Mesothelial cell of epicardium (in vitro differentiated cells): Measurements from ENCODE around the gene PDE4D. TPM values are rescaled to one million over a fixed set of nuclear protein-coding genes. Genes with fewer than 3 reads are reported as not detected.
A peak's percentile ranks its signal among the peaks of the same experiment; 100 is the strongest.

Source experiments
- DNase-seq, 2 experiments: peaks; one replicate each; pipeline ENCODE4 v3.0.0; 2021; ENCODE audit warnings: low spot score in 2 of 2; ENCODE audit not compliant: unreplicated experiment in 2 of 2
- H3K27ac Mint-ChIP-seq: 2 replicates; pipeline ENCODE4 v1.8.0; 2021; ENCODE audit warnings: mixed read lengths
- H3K27me3 Mint-ChIP-seq: 2 replicates; pipeline ENCODE4 v1.8.0; 2021; ENCODE audit warnings: low read depth, mixed read lengths
- H3K36me3 Mint-ChIP-seq: 2 replicates; pipeline ENCODE4 v1.8.0; 2021; ENCODE audit warnings: mixed read lengths
- H3K4me1 Mint-ChIP-seq: 2 replicates; pipeline ENCODE4 v1.8.0; 2021; ENCODE audit warnings: mixed read lengths
- H3K4me3 Mint-ChIP-seq: 2 replicates; pipeline ENCODE4 v1.8.0; 2021; ENCODE audit warnings: mild to moderate bottlenecking, moderate library complexity, mixed read lengths
- H3K9me3 Mint-ChIP-seq: 2 replicates; pipeline ENCODE4 v1.8.0; 2021; ENCODE audit warnings: mixed read lengths
- CTCF ChIP-seq: fragments of 200-600 bp; sonication (generic); IDR thresholded peaks from one replicate; pipeline ENCODE4 v1.5.0; 2021; ENCODE audit warnings: antibody characterized with exemption; ENCODE audit not compliant: unreplicated experiment
- total RNA-seq: library from RNA; stranded (reverse); gene quantifications from 3 replicates; pipeline ENCODE4 v1.2.1, GENCODE V29; 2021

The PDE4D gene
- total RNA-seq, 1 donor from 2014 or later = 105 TPM

GRCh38 chr5:59421986-59422941, 471.3 kb downstream of the PDE4D start:
- no peak overlapping the region for H3K4me3 Mint-ChIP-seq
- peaks cover 18% of the 10 kb centered on the region for H3K36me3 Mint-ChIP-seq
- H3K27me3 Mint-ChIP-seq = no peaks in the 10 kb centered on the region
- peaks cover 34% of the 10 kb centered on the region for H3K4me1 Mint-ChIP-seq
- peak overlapping the region; percentile 7 for H3K27ac Mint-ChIP-seq
- no peaks in the 10 kb centered on the region for H3K9me3 Mint-ChIP-seq
- TF ChIP-seq CTCF = no peak
- DNase-seq = no peak

GRCh38 chr5:59420596-59420995, 472.9 kb downstream of the PDE4D start:
- no peak overlapping the region for H3K4me3 Mint-ChIP-seq
- H3K4me1 Mint-ChIP-seq = peaks cover 28% of the 10 kb centered on the region
- no peaks in the 10 kb centered on the region for H3K27me3 Mint-ChIP-seq
- H3K36me3 Mint-ChIP-seq = peaks cover 18% of the 10 kb centered on the region
- no peaks in the 10 kb centered on the region for H3K9me3 Mint-ChIP-seq
- H3K27ac Mint-ChIP-seq = no peak overlapping the region
- no peak for TF ChIP-seq CTCF
- DNase-seq = no peak

- H3K4me1 Mint-ChIP-seq = peaks cover 19% of the 10 kb centered on the region
- TF ChIP-seq CTCF = no peak
- H3K27ac Mint-ChIP-seq = no peak overlapping the region
- H3K36me3 Mint-ChIP-seq = peaks cover 19% of the 10 kb centered on the region
- H3K27me3 Mint-ChIP-seq = no peaks in the 10 kb centered on the region
- no peaks in the 10 kb centered on the region for H3K9me3 Mint-ChIP-seq
- H3K4me3 Mint-ChIP-seq = no peak overlapping the region
- no peak for DNase-seq
Measured at GRCh38 chr5:59418808-59419207, 474.7 kb downstream of the PDE4D start.

GRCh38 chr5:59416451-59416850, 477.1 kb downstream of the PDE4D start:
- no peak for DNase-seq
- Mint-ChIP-seq H3K9me3 (peaks cover 4% of the 10 kb centered on the region), H3K27me3 (no peaks in the 10 kb centered on the region)

GRCh38 chr5:59416026-59416425, 477.5 kb downstream of the PDE4D start:
- peaks cover 29% of the 10 kb centered on the region for H3K36me3 Mint-ChIP-seq
- H3K4me1 Mint-ChIP-seq = peaks cover 2% of the 10 kb centered on the region
- DNase-seq = no peak
- no peak overlapping the region for H3K4me3 Mint-ChIP-seq
- H3K27ac Mint-ChIP-seq = no peak overlapping the region
- no peaks in the 10 kb centered on the region for H3K27me3 Mint-ChIP-seq
- H3K9me3 Mint-ChIP-seq = peaks cover 7% of the 10 kb centered on the region
- no peak for TF ChIP-seq CTCF

More at GRCh38 chr5:59416451-59416850, 477.1 kb downstream of the PDE4D start:
- peaks cover 2% of the 10 kb centered on the region for H3K4me1 Mint-ChIP-seq
- H3K27ac Mint-ChIP-seq = no peak overlapping the region
- H3K36me3 Mint-ChIP-seq = peaks cover 26% of the 10 kb centered on the region
- no peak overlapping the region for H3K4me3 Mint-ChIP-seq
- TF ChIP-seq CTCF = no peak
